ENCODE results near the gene ASTN2.

DNA sequence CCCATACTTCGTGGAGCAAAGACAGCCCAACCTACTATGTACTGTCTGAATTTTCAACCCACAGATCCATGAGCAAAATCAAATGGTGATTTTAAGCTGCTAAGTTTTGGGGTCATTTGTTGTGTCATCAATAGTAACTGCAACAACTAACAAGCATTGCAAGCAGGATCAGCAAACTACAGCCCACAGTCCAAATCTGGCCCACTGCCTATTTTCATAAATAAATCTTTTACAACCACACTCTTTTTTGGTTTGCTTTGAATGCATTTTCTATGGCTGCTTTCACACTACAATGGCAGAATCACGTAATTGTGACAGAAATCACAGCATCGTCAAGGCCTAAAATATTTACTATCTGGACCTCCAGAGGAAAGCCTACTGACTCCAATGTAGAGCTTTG lies 964.9 kb downstream of the ASTN2 start:
- TF ChIP-seq SUZ12 (IDR thresholded peaks at IDR 0.05; ENCODE audit: extremely low read depth, insufficient read depth, insufficient read length), result no peak
- TF ChIP-seq ZNF274 (IDR thresholded peaks at IDR 0.05; ENCODE audit: low read depth, low read length), result no peak

Measured in NT2/D1 (cell line).